WTC11 (cell line): Measurements from ENCODE around the gene CERS4. TPM values are rescaled to one million over a fixed set of nuclear protein-coding genes. Genes with fewer than 3 reads are reported as not detected.

Source experiments
- ATAC-seq: fragments of 200-7000 bp; cut with Tn5 transposase; 2 replicates; pipeline ENCODE4 v1.10.0; 2021; ENCODE audit warnings: mild to moderate bottlenecking, moderate library complexity
- CTCF ChIA-PET: fragments of 300-600 bp; sonication (Branson Sonifier 250); formaldehyde crosslinking; loops from one replicate; lab custom pipeline; 2021; ENCODE audit warnings: antibody characterized with exemption; lab: Charles Lee
- POLR2A ChIA-PET: fragments of 350-600 bp; sonication (Branson Sonifier 250); formaldehyde crosslinking; loops from one replicate; lab custom pipeline; 2021; ENCODE audit warnings: antibody characterized with exemption; lab: Charles Lee
- DNase-seq: peaks from one replicate; pipeline ENCODE4 v3.0.0; 2021; ENCODE audit warnings: low spot score
- H3K27ac Mint-ChIP-seq: 2 replicates; pipeline ENCODE4 v1.8.0; 2021; ENCODE audit warnings: mixed read lengths
- H3K27me3 Mint-ChIP-seq: 2 replicates; pipeline ENCODE4 v1.8.0; 2021; ENCODE audit warnings: low read depth, mild to moderate bottlenecking, moderate library complexity, mixed read lengths
- H3K36me3 Mint-ChIP-seq: 2 replicates; pipeline ENCODE4 v1.8.0; 2021; ENCODE audit warnings: mixed read lengths
- H3K4me1 Mint-ChIP-seq: 2 replicates; pipeline ENCODE4 v1.8.0; 2022; ENCODE audit warnings: mixed read lengths
- H3K4me3 Mint-ChIP-seq: 2 replicates; pipeline ENCODE4 v1.8.0; 2021; ENCODE audit warnings: mild to moderate bottlenecking, moderate library complexity, mixed read lengths
- H3K9me3 Mint-ChIP-seq: 2 replicates; pipeline ENCODE4 v1.8.0; 2021; ENCODE audit warnings: mixed read lengths
- ATF1 ChIP-seq: sonication (generic); formaldehyde crosslinking; IDR thresholded peaks from 2 replicates; pipeline ENCODE4 v1.8.1; 2023; ENCODE audit warnings: mild to moderate bottlenecking, moderate library complexity, missing genetic modification reagents
- ELF4 ChIP-seq: sonication (generic); formaldehyde crosslinking; IDR thresholded peaks from 2 replicates; pipeline ENCODE4 v1.8.1; 2022; ENCODE audit warnings: low read depth, mild to moderate bottlenecking, moderate library complexity, missing genetic modification reagents
- EMX1 ChIP-seq: fragments of 250-450 bp; sonication (Bioruptor Pico); IDR thresholded peaks from 2 replicates; pipeline ENCODE4 v1.8.0; 2021; ENCODE audit warnings: mild to moderate bottlenecking
- GABPB1 ChIP-seq: sonication (generic); formaldehyde crosslinking; IDR thresholded peaks from 2 replicates; pipeline ENCODE4 v1.8.1; 2023; ENCODE audit warnings: mild to moderate bottlenecking, missing genetic modification reagents
- HMGA2 ChIP-seq: fragments of 250-450 bp; sonication (Bioruptor Pico); IDR thresholded peaks from 2 replicates; pipeline ENCODE4 v1.4.0; 2021; ENCODE audit warnings: mild to moderate bottlenecking, moderate library complexity
- KAT7 ChIP-seq: sonication (generic); formaldehyde crosslinking; IDR thresholded peaks from 2 replicates; pipeline ENCODE4 v1.8.1; 2023; ENCODE audit warnings: missing genetic modification reagents, mild to moderate bottlenecking, borderline replicate concordance
- NFYB ChIP-seq: sonication (generic); formaldehyde crosslinking; conservative IDR thresholded peaks from 2 replicates; pipeline ENCODE4 v1.8.0; 2022; ENCODE audit warnings: low read depth, missing genetic modification reagents
- NR1H2 ChIP-seq: sonication (generic); formaldehyde crosslinking; IDR thresholded peaks from 2 replicates; pipeline ENCODE4 v1.9.0; 2021; ENCODE audit warnings: mild to moderate bottlenecking, moderate library complexity, missing genetic modification reagents
- NR2C2 ChIP-seq: sonication (generic); formaldehyde crosslinking; IDR thresholded peaks from 2 replicates; pipeline ENCODE4 v1.8.0; 2022; ENCODE audit warnings: mild to moderate bottlenecking, missing genetic modification reagents
- PRRX2 ChIP-seq: fragments of 250-450 bp; sonication (Bioruptor Pico); IDR thresholded peaks from 2 replicates; pipeline ENCODE4 v1.8.0; 2021; ENCODE audit warnings: mild to moderate bottlenecking
- RORB ChIP-seq: fragments of 250-450 bp; sonication (Bioruptor Pico); IDR thresholded peaks from 2 replicates; pipeline ENCODE4 v1.9.0; 2021; ENCODE audit warnings: mild to moderate bottlenecking
- SMAD3 ChIP-seq: sonication (generic); formaldehyde crosslinking; IDR thresholded peaks from 2 replicates; pipeline ENCODE4 v1.8.0; 2022; ENCODE audit warnings: missing genetic modification reagents, mild to moderate bottlenecking, borderline replicate concordance
- TEAD1 ChIP-seq: sonication (generic); formaldehyde crosslinking; IDR thresholded peaks from 2 replicates; pipeline ENCODE4 v1.8.0; 2022; ENCODE audit warnings: mild to moderate bottlenecking, missing genetic modification reagents
- TP53 ChIP-seq: sonication (generic); formaldehyde crosslinking; IDR thresholded peaks from 2 replicates; pipeline ENCODE4 v1.8.1; 2023; ENCODE audit warnings: mild to moderate bottlenecking, missing genetic modification reagents
- total RNA-seq: library from RNA; stranded (reverse); gene quantifications from 3 replicates; pipeline ENCODE4 v1.2.3, GENCODE V29; 2021
- TF ChIP-seq, protein P1 (sequence below): sonication (generic); formaldehyde crosslinking; IDR thresholded peaks from 2 replicates; pipeline ENCODE4 v1.8.0; 2023; ENCODE audit warnings: mild to moderate bottlenecking, missing genetic modification reagents
- TF ChIP-seq, protein P2 (sequence below): fragments of 250-450 bp; sonication (Bioruptor Pico); IDR thresholded peaks from 2 replicates; pipeline ENCODE4 v2.1.2; 2022; ENCODE audit warnings: mild to moderate bottlenecking, moderate library complexity
- TF ChIP-seq, protein P3 (sequence below): sonication (generic); formaldehyde crosslinking; conservative IDR thresholded peaks from 2 replicates; pipeline ENCODE4 v1.8.1; 2023; ENCODE audit warnings: mild to moderate bottlenecking, low read depth, missing genetic modification reagents, moderate library complexity
- TF ChIP-seq, protein P4 (sequence below): fragments of 250-450 bp; sonication (Bioruptor Pico); IDR thresholded peaks from 2 replicates; pipeline ENCODE4 v1.8.0; 2021; ENCODE audit warnings: mild to moderate bottlenecking
- TF ChIP-seq, protein P5 (sequence below): sonication (generic); formaldehyde crosslinking; IDR thresholded peaks from 2 replicates; pipeline ENCODE4 v1.8.0; 2022; ENCODE audit warnings: mild to moderate bottlenecking, missing genetic modification reagents
- TF ChIP-seq, protein P6 (sequence below): fragments of 250-450 bp; sonication (Bioruptor Pico); IDR thresholded peaks from 2 replicates; pipeline ENCODE4 v1.9.0; 2021; ENCODE audit warnings: mild to moderate bottlenecking, borderline replicate concordance
- TF ChIP-seq, protein P7 (sequence below): sonication (generic); formaldehyde crosslinking; IDR thresholded peaks from 2 replicates; pipeline ENCODE4 v1.8.1; 2022; ENCODE audit warnings: missing genetic modification reagents, borderline replicate concordance

Gene CERS4
- total RNA-seq, 1 experiment from 2014 or later = 116 TPM

DNA sequence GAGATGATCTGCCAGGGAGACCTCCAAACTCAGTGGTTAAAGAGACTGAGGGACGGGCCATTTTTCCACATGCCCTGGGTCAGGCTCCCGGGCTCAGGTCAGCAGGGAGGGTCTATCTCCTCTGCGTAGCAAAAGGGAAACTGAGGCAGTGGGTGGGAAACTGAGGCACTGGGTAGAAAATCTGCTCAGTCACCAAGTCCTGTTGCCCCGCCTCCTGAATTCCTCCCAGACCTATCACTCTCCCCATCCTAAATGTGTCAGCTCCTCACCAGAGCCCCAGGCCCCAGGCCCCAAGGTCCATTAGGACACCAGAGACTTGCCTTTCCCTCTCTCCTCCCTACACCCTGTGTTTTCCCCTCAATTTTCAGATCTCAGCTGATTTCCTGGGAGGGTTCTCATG is 96.6 kb downstream of the CERS4 start (continued):
- TF ChIP-seq, protein P1, sequence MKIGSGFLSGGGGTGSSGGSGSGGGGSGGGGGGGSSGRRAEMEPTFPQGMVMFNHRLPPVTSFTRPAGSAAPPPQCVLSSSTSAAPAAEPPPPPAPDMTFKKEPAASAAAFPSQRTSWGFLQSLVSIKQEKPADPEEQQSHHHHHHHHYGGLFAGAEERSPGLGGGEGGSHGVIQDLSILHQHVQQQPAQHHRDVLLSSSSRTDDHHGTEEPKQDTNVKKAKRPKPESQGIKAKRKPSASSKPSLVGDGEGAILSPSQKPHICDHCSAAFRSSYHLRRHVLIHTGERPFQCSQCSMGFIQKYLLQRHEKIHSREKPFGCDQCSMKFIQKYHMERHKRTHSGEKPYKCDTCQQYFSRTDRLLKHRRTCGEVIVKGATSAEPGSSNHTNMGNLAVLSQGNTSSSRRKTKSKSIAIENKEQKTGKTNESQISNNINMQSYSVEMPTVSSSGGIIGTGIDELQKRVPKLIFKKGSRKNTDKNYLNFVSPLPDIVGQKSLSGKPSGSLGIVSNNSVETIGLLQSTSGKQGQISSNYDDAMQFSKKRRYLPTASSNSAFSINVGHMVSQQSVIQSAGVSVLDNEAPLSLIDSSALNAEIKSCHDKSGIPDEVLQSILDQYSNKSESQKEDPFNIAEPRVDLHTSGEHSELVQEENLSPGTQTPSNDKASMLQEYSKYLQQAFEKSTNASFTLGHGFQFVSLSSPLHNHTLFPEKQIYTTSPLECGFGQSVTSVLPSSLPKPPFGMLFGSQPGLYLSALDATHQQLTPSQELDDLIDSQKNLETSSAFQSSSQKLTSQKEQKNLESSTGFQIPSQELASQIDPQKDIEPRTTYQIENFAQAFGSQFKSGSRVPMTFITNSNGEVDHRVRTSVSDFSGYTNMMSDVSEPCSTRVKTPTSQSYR (CRISPR knock-in tag) = no peak
- TF ChIP-seq SMAD3 (CRISPR knock-in tag) = no peak
- TF ChIP-seq GABPB1 (CRISPR knock-in tag) = no peak
- no peak for TF ChIP-seq PRRX2 (CRISPR knock-in tag)
- no peak for TF ChIP-seq HMGA2 (CRISPR knock-in tag)
- no peak for TF ChIP-seq NR2C2
- TF ChIP-seq, protein P2, sequence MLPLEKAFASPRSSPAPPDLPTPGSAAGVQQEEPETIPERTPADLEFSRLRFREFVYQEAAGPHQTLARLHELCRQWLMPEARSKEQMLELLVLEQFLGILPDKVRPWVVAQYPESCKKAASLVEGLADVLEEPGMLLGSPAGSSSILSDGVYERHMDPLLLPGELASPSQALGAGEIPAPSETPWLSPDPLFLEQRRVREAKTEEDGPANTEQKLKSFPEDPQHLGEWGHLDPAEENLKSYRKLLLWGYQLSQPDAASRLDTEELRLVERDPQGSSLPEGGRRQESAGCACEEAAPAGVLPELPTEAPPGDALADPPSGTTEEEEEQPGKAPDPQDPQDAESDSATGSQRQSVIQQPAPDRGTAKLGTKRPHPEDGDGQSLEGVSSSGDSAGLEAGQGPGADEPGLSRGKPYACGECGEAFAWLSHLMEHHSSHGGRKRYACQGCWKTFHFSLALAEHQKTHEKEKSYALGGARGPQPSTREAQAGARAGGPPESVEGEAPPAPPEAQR (CRISPR knock-in tag) = no peak
- no peak for TF ChIP-seq ELF4 (CRISPR knock-in tag)
- TF ChIP-seq KAT7 = no peak
- TF ChIP-seq NR1H2 = no peak
- no peak for TF ChIP-seq EMX1 (CRISPR knock-in tag)
- TF ChIP-seq, protein P3, sequence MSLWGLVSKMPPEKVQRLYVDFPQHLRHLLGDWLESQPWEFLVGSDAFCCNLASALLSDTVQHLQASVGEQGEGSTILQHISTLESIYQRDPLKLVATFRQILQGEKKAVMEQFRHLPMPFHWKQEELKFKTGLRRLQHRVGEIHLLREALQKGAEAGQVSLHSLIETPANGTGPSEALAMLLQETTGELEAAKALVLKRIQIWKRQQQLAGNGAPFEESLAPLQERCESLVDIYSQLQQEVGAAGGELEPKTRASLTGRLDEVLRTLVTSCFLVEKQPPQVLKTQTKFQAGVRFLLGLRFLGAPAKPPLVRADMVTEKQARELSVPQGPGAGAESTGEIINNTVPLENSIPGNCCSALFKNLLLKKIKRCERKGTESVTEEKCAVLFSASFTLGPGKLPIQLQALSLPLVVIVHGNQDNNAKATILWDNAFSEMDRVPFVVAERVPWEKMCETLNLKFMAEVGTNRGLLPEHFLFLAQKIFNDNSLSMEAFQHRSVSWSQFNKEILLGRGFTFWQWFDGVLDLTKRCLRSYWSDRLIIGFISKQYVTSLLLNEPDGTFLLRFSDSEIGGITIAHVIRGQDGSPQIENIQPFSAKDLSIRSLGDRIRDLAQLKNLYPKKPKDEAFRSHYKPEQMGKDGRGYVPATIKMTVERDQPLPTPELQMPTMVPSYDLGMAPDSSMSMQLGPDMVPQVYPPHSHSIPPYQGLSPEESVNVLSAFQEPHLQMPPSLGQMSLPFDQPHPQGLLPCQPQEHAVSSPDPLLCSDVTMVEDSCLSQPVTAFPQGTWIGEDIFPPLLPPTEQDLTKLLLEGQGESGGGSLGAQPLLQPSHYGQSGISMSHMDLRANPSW (CRISPR knock-in tag) = no peak
- TF ChIP-seq ATF1 = no peak
- TF ChIP-seq, protein P4, sequence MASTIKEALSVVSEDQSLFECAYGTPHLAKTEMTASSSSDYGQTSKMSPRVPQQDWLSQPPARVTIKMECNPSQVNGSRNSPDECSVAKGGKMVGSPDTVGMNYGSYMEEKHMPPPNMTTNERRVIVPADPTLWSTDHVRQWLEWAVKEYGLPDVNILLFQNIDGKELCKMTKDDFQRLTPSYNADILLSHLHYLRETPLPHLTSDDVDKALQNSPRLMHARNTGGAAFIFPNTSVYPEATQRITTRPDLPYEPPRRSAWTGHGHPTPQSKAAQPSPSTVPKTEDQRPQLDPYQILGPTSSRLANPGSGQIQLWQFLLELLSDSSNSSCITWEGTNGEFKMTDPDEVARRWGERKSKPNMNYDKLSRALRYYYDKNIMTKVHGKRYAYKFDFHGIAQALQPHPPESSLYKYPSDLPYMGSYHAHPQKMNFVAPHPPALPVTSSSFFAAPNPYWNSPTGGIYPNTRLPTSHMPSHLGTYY (CRISPR knock-in tag) = no peak
- no peak for TF ChIP-seq NFYB (CRISPR knock-in tag)

DNA sequence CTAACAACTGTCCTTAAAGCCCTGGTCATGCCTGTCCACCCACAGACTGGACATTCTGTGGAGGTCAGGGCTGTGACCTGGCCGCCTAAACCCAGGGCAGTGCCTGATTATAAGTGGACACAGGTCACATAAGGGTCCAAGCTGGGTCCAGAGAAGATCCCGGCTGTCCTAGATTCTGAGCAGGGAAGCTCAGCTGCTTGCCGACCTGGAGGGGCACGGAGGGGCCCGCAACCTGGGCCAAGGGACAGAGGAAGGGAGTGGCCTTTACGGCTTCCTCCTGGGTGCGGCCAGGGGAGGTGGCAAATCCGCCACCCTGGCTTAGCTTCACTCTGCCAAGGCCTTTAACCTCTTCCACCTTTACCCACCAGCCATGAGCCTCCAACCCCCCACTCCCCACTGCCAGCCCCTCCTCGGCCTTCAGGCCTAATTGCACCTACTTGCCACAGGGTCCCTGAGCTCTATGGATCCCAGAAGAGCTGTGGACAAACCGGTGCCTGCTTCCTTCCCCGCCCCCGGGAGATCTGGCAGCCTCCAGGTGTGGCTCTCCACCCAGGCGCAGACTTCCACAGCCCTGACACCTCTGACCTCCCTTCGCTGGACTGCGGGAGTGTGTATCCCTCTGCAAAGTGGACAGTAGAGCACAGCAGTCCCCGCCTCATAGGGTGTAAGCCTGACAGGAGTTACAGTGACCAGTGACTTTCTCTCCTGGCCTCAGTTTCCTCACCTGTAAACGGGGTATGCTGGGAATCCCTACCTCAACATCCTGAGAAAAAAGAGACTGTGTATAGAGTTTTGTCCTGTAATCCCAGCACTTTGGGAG is 97.3 kb downstream of the CERS4 start:
- Mint-ChIP-seq H3K27me3 (no peaks in the 10 kb centered on the region), H3K36me3 (peaks cover 24% of the 10 kb centered on the region)
- POLR2A ChIA-PET = interaction anchor here (0.7 kb wide), 1 partner anchor 15 kb away, joined by 3 read pairs; the partner anchor contains the start of gene RPS28
- CTCF ChIA-PET = interaction anchor here (0.6 to 3.8 kb wide), 6 partner anchors 10 to 273 kb away, joined by 3 to 18 read pairs (median 4); no protein-coding TSS in a partner anchor
- TF ChIP-seq, protein P5, sequence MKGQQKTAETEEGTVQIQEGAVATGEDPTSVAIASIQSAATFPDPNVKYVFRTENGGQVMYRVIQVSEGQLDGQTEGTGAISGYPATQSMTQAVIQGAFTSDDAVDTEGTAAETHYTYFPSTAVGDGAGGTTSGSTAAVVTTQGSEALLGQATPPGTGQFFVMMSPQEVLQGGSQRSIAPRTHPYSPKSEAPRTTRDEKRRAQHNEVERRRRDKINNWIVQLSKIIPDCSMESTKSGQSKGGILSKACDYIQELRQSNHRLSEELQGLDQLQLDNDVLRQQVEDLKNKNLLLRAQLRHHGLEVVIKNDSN (CRISPR knock-in tag) = no peak
- TF ChIP-seq, protein P6, sequence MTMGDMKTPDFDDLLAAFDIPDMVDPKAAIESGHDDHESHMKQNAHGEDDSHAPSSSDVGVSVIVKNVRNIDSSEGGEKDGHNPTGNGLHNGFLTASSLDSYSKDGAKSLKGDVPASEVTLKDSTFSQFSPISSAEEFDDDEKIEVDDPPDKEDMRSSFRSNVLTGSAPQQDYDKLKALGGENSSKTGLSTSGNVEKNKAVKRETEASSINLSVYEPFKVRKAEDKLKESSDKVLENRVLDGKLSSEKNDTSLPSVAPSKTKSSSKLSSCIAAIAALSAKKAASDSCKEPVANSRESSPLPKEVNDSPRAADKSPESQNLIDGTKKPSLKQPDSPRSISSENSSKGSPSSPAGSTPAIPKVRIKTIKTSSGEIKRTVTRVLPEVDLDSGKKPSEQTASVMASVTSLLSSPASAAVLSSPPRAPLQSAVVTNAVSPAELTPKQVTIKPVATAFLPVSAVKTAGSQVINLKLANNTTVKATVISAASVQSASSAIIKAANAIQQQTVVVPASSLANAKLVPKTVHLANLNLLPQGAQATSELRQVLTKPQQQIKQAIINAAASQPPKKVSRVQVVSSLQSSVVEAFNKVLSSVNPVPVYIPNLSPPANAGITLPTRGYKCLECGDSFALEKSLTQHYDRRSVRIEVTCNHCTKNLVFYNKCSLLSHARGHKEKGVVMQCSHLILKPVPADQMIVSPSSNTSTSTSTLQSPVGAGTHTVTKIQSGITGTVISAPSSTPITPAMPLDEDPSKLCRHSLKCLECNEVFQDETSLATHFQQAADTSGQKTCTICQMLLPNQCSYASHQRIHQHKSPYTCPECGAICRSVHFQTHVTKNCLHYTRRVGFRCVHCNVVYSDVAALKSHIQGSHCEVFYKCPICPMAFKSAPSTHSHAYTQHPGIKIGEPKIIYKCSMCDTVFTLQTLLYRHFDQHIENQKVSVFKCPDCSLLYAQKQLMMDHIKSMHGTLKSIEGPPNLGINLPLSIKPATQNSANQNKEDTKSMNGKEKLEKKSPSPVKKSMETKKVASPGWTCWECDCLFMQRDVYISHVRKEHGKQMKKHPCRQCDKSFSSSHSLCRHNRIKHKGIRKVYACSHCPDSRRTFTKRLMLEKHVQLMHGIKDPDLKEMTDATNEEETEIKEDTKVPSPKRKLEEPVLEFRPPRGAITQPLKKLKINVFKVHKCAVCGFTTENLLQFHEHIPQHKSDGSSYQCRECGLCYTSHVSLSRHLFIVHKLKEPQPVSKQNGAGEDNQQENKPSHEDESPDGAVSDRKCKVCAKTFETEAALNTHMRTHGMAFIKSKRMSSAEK (CRISPR knock-in tag) = no peak
- TF ChIP-seq TP53 (CRISPR knock-in tag) (no peak), TEAD1 (CRISPR knock-in tag) (no peak), RORB (CRISPR knock-in tag) (no peak)
- TF ChIP-seq, protein P7, sequence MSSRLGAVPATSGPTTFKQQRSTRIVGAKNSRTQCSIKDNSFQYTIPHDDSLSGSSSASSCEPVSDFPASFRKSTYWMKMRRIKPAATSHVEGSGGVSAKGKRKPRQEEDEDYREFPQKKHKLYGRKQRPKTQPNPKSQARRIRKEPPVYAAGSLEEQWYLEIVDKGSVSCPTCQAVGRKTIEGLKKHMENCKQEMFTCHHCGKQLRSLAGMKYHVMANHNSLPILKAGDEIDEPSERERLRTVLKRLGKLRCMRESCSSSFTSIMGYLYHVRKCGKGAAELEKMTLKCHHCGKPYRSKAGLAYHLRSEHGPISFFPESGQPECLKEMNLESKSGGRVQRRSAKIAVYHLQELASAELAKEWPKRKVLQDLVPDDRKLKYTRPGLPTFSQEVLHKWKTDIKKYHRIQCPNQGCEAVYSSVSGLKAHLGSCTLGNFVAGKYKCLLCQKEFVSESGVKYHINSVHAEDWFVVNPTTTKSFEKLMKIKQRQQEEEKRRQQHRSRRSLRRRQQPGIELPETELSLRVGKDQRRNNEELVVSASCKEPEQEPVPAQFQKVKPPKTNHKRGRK = no peak
- TF ChIP-seq, all 79 proteins: peak for 0
- Mint-ChIP-seq H3K4me3 (peak overlapping the region; percentile 86), H3K9me3 (no peaks in the 10 kb centered on the region), H3K27ac (no peak overlapping the region), H3K4me1 (peaks cover 33% of the 10 kb centered on the region)
- peak; percentile 10 for DNase-seq
- no peak for ATAC-seq
